Vagina (tissue), 2 donors: ENCODE results near the gene ANGPTL4. TPM values are rescaled to one million over a fixed set of nuclear protein-coding genes. Genes with fewer than 3 reads are reported as not detected.

Experiments used
- DNase-seq, 2 donors: peaks; one replicate each; pipeline ENCODE4 v3.0.0-alpha.2; 2017; ENCODE audit errors: extremely low spot score in 2 of 2
- H3K27ac ChIP-seq: fragments of 200-600 bp; sonication (generic); one replicate; pipeline ENCODE4 v1.5.1; 2019
- H3K27me3 ChIP-seq: fragments of 200-600 bp; sonication (generic); one replicate; pipeline ENCODE4 v1.5.1; 2019
- H3K36me3 ChIP-seq, 2 donors: fragments of 200-600 bp; sonication (generic); one replicate each; pipeline ENCODE4 v1.5.1; 2017 to 2019
- H3K4me1 ChIP-seq: fragments of 200-600 bp; sonication (generic); one replicate; pipeline ENCODE4 v1.5.1; 2019
- H3K4me3 ChIP-seq, 2 donors: fragments of 200-600 bp; sonication (generic); 1 replicate in 1 of 2; 2 replicates in 1 of 2; pipeline ENCODE4 v1.5.1; 2016 to 2019
- H3K9me3 ChIP-seq: fragments of 200-600 bp; sonication (generic); one replicate; pipeline ENCODE4 v1.5.1; 2019
- POLR2A ChIP-seq, 2 donors: fragments of 450-650 bp; IDR thresholded peaks; one replicate each; pipeline ENCODE4 v1.6.1; 2017; ENCODE audit warnings: antibody characterized with exemption in 2 of 2, mild to moderate bottlenecking in 2 of 2, moderate library complexity in 2 of 2
- POLR2AphosphoS5 ChIP-seq, 2 donors: sonication (generic); formaldehyde crosslinking; IDR thresholded peaks; one replicate each; pipeline ENCODE4 v1.9.0; 2017; ENCODE audit warnings: antibody characterized with exemption in 2 of 2, mild to moderate bottlenecking in 2 of 2, low read depth in 1 of 2; ENCODE audit not compliant: insufficient read depth in 1 of 2
- intact Hi-C: fragments of 100-400 bp; cut with DNase I; formaldehyde crosslinking; loops from one replicate; pipeline ENCODE4 v1.15.1; 2023
- total RNA-seq: library from RNA; depleted of rRNA; stranded (reverse); fragments of >200 nt; gene quantifications from one replicate; pipeline ENCODE4 v1.2.3, GENCODE V29; 2016
- TF ChIP-seq, protein P1 (sequence below), 3 experiments: fragments of 450-650 bp in 2 of 3; fragments of 200-600 bp in 1 of 3; sonication (generic) in 1 of 3; IDR thresholded peaks; one replicate each; pipeline ENCODE4 v1.5.1; 2017 to 2019; ENCODE audit warnings: antibody characterized with exemption in 3 of 3, mild to moderate bottlenecking in 2 of 3, moderate library complexity in 2 of 3

Gene ANGPTL4
- total RNA-seq, 1 donor from 2014 or later: 92.8 TPM

DNA sequence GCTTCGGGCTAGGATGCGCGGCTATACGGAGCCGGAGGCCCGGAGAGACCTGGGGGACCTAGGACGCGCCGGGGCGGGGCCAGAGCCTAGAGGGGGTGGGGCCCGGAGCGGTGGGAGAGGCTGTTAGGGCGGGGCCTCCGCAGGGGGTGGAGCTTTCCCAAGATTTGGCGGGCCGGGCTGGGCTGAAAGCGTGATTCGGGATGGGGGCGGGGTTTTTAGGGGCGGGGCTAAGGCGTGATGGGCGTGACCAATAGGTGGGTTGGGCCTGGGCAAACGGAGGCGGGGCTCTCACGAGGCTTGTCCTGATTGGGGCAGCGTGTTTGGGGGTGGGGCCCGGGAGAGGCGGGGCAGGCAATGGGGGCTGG lies 26.6 kb downstream of the ANGPTL4 start:
- peak in 1 of 2 donors; percentile 95 for DNase-seq
- H3K4me1 ChIP-seq: peaks cover 59% of the 10 kb centered on the region
- intact Hi-C loops: loop anchor here (5.0 kb wide), 1 partner anchor 33 kb away; no protein-coding TSS in a partner anchor
- no peak for TF ChIP-seq POLR2A (IDR thresholded peaks at IDR 0.05)
- TF ChIP-seq POLR2AphosphoS5 (IDR thresholded peaks at IDR 0.05; ENCODE audit: insufficient read depth in 1 of 2, low read depth in 1 of 2): no peak
- TF ChIP-seq, protein P1, sequence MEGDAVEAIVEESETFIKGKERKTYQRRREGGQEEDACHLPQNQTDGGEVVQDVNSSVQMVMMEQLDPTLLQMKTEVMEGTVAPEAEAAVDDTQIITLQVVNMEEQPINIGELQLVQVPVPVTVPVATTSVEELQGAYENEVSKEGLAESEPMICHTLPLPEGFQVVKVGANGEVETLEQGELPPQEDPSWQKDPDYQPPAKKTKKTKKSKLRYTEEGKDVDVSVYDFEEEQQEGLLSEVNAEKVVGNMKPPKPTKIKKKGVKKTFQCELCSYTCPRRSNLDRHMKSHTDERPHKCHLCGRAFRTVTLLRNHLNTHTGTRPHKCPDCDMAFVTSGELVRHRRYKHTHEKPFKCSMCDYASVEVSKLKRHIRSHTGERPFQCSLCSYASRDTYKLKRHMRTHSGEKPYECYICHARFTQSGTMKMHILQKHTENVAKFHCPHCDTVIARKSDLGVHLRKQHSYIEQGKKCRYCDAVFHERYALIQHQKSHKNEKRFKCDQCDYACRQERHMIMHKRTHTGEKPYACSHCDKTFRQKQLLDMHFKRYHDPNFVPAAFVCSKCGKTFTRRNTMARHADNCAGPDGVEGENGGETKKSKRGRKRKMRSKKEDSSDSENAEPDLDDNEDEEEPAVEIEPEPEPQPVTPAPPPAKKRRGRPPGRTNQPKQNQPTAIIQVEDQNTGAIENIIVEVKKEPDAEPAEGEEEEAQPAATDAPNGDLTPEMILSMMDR (IDR thresholded peaks at IDR 0.05): no peak
- no peaks in the 10 kb centered on the region for H3K9me3 ChIP-seq
- peak overlapping the region; percentile 100 for H3K27ac ChIP-seq
- peak overlapping the region; percentile 89 to 98 for H3K4me3 ChIP-seq
- H3K36me3 ChIP-seq: no peaks in the 10 kb centered on the region
- H3K27me3 ChIP-seq: no peaks in the 10 kb centered on the region

DNA sequence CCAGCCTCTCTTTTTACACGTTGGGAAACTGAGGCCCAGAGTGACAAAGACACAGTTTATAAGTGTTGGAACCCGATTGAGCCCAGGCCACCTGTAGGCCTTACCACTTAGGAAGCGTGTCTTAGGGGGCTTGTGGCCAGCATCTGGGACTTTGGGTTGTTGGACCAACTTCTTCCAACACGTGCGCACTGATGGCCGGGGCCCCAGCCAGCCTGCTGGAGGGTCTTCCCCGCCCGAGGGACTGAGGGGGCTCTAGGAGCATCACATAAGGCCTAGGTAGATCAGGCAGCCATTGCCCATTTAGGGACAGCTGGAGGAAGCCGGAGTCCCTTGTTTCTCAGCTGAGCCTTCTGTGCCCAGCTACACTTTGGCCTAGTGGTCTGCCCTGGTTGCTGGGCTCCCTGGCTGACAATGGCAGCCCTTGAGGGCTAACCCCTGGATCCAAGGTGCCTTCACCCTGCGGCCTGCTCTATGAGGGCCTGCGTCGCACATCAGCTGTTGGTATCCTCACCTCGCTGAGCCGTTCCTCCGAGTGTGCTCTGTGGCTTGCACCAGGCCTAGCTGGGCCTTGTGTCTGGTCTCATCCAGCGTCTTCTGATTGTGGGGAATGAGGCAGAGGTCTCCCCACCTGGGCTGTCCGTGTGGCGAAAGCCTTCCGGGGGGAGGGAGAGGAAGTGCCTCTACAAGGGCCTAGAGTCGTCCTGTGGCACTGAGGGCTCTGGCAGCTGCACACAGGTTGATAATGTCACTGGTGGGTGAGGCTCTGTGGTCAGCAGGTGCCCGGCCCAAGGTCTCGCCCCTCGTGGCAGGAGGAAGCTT lies 27.5 kb downstream of the ANGPTL4 start:
- Histone ChIP-seq H3K27ac (peak overlapping the region; percentile 100), H3K4me1 (peaks cover 60% of the 10 kb centered on the region), H3K36me3 (no peaks in the 10 kb centered on the region), H3K4me3 (peak overlapping the region; percentile 89 to 98), H3K27me3 (no peaks in the 10 kb centered on the region), H3K9me3 (no peaks in the 10 kb centered on the region)
- DNase-seq: peak in 1 of 2 donors; percentile 92
- TF ChIP-seq, protein P1 (IDR thresholded peaks at IDR 0.05): no peak
- no peak for TF ChIP-seq POLR2A (IDR thresholded peaks at IDR 0.05)
- no peak for TF ChIP-seq POLR2AphosphoS5 (IDR thresholded peaks at IDR 0.05; ENCODE audit: insufficient read depth in 1 of 2, low read depth in 1 of 2)
- intact Hi-C loops: loop anchor here (5.0 kb wide), 1 partner anchor 34 kb away; no protein-coding TSS in a partner anchor

- H3K4me3 ChIP-seq: no peak overlapping the region
- no peak for DNase-seq
- peak in 1 of 2 donors; percentile 43 for TF ChIP-seq POLR2AphosphoS5 (IDR thresholded peaks at IDR 0.05; ENCODE audit: insufficient read depth in 1 of 2, low read depth in 1 of 2)
- TF ChIP-seq, protein P1 (IDR thresholded peaks at IDR 0.05): no peak
- H3K4me1 ChIP-seq: peaks cover 64% of the 10 kb centered on the region
- H3K27me3 ChIP-seq: no peaks in the 10 kb centered on the region
- peak overlapping the region; percentile 100 for H3K27ac ChIP-seq
- no peaks in the 10 kb centered on the region for H3K36me3 ChIP-seq
- no peaks in the 10 kb centered on the region for H3K9me3 ChIP-seq
- intact Hi-C loops: loop anchor here (5.0 kb wide), 1 partner anchor 35 kb away; no protein-coding TSS in a partner anchor
Measured at GRCh38 chr19:8392017-8392591, 28.1 kb downstream of the ANGPTL4 start.

GRCh38 chr19:8393192-8393870 lies 29.4 kb downstream of the ANGPTL4 start:
- H3K36me3 ChIP-seq: no peaks in the 10 kb centered on the region
- no peak overlapping the region for H3K4me3 ChIP-seq
- H3K4me1 ChIP-seq: peaks cover 76% of the 10 kb centered on the region
- intact Hi-C loops: loop anchor here (5.0 kb wide), 1 partner anchor 36 kb away; no protein-coding TSS in a partner anchor
- DNase-seq: no peak
- H3K9me3 ChIP-seq: no peaks in the 10 kb centered on the region
- no peaks in the 10 kb centered on the region for H3K27me3 ChIP-seq
- H3K27ac ChIP-seq: peak overlapping the region; percentile 22
- TF ChIP-seq POLR2AphosphoS5 (IDR thresholded peaks at IDR 0.05; ENCODE audit: insufficient read depth in 1 of 2, low read depth in 1 of 2) (no peak), POLR2A (IDR thresholded peaks at IDR 0.05) (no peak)
- TF ChIP-seq, protein P1 (IDR thresholded peaks at IDR 0.05): no peak
